Fibroblast of skin of abdomen (primary cell): ENCODE results near the gene NOTCH1.
"Not testable (repeated sequence)": the region's sequence is repeated elsewhere in the genome, so short reads cannot be mapped to it uniquely, and the experiment has no call there.

ENCODE experiments used
- DNase-seq: peaks from one replicate; pipeline ENCODE4 v3.0.0-alpha.2; 2013

NOTCH1 gene

DNA sequence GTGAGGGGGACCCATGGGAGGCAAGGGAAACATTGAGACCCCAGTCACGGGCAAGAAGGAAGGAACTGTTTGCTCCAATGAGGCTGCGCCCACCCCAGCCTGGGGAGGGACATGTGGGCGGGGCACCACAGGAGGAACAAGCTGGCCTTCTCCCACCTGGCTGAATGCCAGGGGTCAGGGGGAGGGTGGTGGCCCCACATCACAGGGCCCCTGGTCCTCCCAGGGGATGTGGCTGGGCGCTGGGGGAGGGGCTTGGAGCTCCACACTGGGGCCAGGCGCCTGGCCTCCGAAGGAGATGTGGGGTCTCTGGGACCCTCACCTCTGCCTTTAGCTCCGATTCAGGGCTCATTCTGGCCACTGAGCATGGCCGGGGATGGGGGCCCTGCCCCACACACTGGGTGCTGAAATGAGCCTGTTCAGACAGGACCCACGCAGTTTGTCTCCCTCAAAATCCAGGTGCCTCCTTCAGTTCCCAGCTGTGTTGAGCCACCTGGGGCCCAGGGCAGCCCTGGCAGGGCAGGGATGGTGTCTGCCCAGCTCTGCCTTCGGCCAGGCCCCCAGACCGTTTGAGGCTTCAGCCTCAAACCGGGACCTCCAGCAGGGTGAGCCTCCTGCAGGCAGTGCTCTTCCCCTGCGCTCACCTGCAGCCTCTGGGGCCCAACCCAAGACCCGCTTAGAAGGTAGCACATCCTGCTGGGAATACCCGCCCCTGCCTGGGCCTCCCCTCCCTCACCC lies 33.2 kb upstream of the NOTCH1 start:
- DNase-seq: peak; percentile 4

GRCh38 chr9:136578626-136578914 lies 32.7 kb upstream of the NOTCH1 start:
- no peak for DNase-seq

GRCh38 chr9:136577941-136578625 lies 32.2 kb upstream of the NOTCH1 start:
- no peak for DNase-seq

DNA sequence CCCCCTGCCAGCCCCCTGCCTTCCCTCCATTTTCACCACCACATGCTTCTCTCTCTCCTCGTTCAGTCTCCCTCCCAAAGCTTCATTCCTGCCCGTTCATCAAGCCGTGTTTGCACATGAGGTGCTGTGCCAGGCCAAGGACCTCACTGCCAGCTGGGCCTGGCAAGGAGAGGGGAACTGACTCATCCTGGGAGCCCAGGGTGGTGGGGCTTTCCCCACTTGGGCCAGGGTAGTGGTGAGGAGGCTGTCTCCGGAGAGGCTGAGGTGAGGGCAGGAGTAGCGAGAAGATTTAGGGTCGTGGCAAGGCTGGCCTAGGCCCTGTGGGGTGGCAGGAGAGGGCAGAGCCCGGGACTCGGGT lies 30.4 kb upstream of the NOTCH1 start:
- DNase-seq: no peak

- DNase-seq: no peak
Measured at GRCh38 chr9:136575626-136576268, 29.9 kb upstream of the NOTCH1 start.

DNA sequence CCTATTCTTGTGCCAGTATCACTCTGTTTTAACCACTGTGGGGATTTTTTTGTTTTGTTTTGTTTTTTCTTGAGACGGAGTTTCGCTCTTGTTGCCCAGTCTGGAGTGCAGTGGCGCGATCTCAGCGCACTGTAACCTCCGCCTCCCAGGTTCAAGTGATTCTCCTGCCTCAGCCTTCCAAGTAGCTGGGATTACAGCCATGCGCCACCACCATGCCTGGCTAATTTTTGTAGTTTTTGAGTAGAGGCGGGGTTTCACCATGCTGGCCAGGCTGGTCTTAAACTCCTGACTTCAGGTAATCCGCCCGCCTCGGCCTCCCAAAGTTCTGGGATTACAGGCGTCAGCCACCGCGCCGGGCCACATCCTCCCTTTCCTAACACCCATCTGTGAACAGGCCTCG lies 28.8 kb upstream of the NOTCH1 start:
- DNase-seq: not testable (repeated sequence)

DNA sequence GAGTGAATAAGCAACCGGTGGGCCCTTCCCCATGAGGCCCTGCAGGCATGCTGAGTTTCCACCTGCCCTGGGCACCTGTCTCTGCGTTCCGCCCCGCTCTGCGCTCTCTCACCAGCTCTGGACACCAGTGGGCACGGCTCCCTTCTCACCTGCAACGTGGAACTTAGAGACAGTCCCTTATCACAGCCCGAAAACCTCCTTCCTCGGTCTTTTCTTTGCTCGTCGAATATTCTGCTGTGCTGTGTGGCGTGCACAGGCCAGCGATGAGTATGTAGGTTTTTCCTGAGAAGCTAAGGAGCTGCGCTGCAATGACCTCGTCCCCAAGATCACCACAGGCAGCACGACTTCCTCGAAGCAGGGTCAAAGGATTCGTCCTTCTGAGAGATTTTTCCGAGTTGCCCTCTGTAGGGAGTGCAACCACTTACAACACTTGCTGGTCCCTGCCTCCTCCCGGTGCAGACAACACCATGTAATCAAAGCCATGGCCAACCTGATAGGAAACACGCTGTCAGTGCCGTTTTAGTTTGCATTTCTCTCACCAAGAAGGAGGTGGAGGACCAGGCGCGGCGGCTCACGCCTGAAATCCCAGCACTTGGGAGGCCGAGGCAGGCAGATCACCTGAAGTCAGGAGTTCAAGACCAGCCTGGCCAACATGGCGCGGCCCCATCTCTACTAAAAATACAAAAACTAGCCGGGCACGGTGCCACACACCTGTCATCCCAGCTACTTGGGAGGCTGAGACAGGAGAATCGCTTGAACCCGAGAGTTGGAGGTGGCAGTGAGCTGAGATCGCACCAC lies 27.2 kb upstream of the NOTCH1 start:
- no peak for DNase-seq

DNA sequence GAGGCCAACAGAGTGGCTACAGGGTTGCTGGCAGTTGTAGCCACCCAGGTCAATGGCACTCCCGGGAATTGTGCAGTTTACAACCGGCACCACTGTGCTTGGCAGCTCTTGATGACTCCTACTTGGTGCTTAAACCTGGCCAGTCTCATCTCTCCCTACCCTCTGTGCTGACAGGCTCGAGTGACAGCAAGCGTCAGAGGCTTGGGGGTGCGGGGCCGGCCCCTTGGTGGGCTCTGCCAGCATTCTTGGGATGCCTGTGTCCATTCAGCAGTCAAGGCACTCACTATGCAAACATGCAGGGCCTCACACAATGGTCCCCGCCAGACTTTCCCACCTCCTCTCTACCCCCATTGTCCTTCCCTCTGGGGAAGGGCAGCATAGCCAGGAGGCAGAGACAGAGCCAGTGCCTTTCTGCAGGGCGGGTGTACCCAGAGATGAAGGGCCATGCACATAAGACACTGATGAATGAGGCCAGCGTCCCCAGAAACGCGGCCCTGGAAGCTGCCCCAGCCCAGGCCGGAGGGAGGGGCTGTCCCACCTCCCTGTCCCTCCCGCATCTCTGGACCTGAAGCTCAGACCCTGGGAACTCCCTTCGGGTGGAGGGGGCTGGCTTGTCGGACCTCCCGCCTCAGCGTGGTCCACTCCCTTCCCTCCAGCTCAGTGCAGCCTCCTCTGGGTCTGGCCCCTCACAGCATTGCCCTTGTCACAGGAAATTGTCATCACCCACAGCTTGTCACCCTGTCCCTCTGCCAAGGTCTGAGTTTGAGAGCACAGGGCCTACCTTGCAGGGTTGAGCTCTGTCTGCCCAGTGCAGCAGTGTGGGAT lies 26.4 kb upstream of the NOTCH1 start:
- peak; percentile 93 for DNase-seq

GRCh38 chr9:136571531-136571930 lies 25.7 kb upstream of the NOTCH1 start:
- DNase-seq: no peak

- no peak for DNase-seq
Measured at GRCh38 chr9:136570916-136571315, 25.1 kb upstream of the NOTCH1 start.

DNA sequence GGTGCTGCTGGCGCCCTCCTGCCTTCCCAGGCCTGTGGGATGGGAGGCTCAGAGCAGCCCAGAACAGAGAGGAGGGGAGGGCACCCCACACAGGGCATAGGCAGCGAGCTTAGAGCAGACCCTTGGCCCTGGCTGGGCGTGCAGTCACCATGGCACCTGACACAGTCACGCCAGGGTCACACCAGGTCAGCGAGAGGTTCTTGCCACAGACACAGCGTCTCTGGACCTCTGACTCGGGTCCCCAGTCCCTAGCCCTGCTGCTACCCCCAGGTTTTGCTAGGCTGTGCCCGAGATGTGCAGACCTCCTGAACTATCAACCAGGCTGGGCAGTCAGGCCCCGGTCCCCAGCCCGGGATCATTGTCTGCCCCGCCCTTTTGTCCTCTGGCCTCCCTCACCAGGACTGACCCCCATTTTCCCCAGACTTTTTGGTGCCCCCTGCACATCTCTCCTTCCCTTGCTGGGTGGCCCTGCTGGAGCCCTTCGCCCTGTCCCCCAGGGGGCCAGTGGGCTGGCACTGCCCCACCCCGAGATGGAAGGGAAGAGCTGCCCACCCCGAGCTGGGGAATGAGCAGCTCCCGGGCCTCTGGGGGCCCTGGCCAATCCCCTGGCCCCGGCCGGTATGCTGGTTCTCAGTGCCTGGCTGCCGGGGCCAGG lies 24.5 kb upstream of the NOTCH1 start:
- no peak for DNase-seq

- no peak for DNase-seq
Measured at GRCh38 chr9:136569526-136570148, 23.8 kb upstream of the NOTCH1 start.

DNA sequence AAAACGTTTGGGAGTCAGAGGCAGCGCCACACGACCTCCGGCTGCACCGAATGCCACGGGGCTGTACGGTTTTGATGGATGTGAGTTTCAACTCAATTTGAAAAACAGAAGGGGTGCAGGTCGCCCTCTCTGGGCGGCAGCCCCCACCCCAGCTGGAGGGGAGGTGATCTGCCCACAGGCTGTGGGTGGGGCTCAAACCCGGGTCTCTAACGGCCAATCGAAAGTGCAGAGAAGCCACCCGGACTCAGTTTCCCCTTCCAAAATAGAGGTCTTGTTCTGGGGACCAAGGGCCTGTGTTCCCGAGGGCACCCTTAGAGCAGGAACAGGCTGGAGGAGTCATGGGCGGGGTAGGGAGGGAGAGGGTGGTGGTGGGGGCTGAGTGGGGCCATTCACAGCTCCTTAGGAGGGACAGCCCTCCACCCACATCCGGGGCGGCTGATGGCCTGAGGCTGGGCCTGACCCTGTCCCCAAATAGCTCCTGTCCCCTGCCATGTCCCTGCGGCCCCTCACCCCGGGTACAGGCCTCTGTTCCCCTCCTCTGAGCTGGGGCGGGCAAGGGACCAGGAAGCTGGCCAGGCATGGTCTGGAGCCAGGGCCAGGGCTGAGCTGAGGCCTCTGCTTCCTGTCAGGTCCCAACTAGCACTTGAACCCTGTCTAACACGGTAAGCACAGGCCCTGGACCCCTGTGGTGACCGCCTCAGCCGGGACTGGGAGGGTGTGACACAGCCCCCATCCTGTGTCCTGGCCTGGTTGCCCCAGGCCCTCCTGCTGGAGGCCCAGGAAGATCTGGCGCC lies 22.6 kb upstream of the NOTCH1 start:
- DNase-seq: no peak

DNA sequence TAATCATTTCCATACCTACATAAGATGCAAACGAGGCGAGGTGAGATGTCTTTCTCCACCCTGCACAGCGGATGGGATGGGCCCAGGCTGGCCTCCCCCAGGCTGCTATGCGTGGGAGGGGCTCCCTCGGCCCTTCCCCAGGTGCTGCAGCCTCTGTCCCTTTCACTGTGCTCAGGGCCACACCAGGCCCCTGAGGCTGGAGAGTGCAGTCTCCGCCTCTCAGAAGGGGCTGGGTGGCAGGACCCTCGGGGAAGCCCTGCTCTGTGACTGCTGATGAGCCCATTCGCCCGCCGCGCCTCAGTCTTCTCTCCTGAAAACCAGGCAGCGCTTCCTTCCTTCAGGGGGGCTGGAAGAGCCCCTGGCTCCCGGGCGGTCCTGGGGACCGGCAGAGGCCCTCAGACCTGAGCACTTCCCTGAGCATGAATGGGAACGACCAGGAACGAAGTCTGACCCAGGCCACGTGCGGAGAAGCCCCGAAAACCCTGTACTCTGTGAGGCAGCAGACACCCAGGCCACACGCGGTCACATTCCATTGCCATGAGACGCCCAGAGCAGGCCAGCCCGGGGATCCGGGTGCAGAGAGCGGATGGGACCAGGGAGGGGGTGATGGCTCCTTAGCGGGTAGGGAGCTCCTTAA lies 21.9 kb upstream of the NOTCH1 start:
- DNase-seq: peak; percentile 94

- no peak for DNase-seq
Measured at GRCh38 chr9:136566901-136567300, 21.1 kb upstream of the NOTCH1 start.

- DNase-seq: no peak
Measured at GRCh38 chr9:136566553-136566895, 20.7 kb upstream of the NOTCH1 start.

DNA sequence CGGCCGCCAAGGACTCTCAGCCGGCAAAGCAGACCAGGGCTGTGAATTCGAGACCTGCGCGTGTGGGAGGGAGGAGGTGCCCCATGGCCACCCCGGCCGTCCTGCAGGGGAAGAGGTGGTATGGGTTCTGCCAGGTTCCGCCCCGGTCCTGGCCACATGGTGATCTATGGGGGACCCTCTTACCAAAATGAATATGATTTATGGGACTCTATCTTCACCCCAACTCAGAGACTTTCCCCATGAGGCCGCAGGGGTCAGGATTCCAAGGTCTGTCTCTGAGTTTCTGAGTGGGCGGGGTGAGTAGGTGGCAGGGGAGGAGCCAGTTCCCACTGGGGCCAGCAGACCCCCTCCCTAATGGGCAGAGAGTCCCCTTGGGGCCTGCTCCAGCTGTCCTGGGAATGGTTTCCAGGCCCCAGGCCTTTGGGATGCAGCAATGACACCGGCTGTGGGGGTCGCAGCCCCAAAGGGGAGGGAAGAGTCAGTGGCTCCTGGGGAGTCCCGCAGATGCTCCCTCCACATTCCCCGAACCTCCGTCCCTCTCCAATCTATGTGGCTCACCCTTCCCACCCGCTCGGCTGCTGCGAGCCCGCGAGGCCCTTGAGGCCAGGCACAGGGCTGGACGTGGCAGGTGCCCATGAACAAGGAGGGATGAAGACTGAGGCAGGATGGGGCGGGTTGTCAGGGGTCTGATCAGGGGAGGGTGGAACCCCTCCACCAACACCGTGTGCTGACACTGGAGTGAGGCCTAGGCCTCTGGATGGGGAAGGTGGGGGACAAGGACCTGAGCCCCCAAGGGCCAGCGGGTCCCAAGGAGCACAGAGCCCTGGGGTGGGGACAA lies 20.1 kb upstream of the NOTCH1 start:
- DNase-seq: no peak

- peak; percentile 45 for DNase-seq
Measured at GRCh38 chr9:136565086-136565714, 19.4 kb upstream of the NOTCH1 start.
